Endothelial cell of umbilical vein (primary cell): ENCODE measurements around the gene BTBD10. TPM values are rescaled to one million over a fixed set of nuclear protein-coding genes. Genes with fewer than 3 reads are reported as not detected.
"Not testable (repeated sequence)": the region's sequence is repeated elsewhere in the genome, so short reads cannot be mapped to it uniquely, and the experiment has no call there.

Experiments
- BruUV-seq: library from RNA; stranded (reverse); fragments of 400-500 nt; replicated peaks from 2 replicates; lab custom pipeline; 2021; lab: Mats Ljungman, UMichigan
- CTCF ChIA-PET: fragments of 300-600, 350-600 bp; sonication (Branson Sonifier 250); formaldehyde crosslinking; loops from one replicate; lab custom pipeline; 2021; ENCODE audit warnings: antibody characterized with exemption, inconsistent platforms; lab: Charles Lee
- POLR2A ChIA-PET: fragments of 300-600, 350-600 bp; sonication (Branson Sonifier 250); formaldehyde crosslinking; loops from one replicate; lab custom pipeline; 2021; ENCODE audit warnings: antibody characterized with exemption, inconsistent platforms; lab: Charles Lee
- DNase-seq: peaks from one replicate; pipeline ENCODE4 v3.0.0-alpha.2; 2011; ENCODE audit warnings: low read depth, low spot score
- FAIRE-seq: peaks from 2 replicates; lab custom pipeline; 2011; peaks lifted over from hg19 to GRCh38; lab: Jason Lieb, UNC
- H2AFZ ChIP-seq: 2 replicates; pipeline ENCODE4 v1.6.0; 2012; ENCODE audit warnings: low read depth, low read length, control low read depth, inconsistent platforms
- H3K27ac ChIP-seq: 2 replicates; pipeline ENCODE4 v1.5.1; 2011; ENCODE audit warnings: low read depth, mild to moderate bottlenecking, control low read depth, low read length, moderate library complexity; ENCODE audit not compliant: insufficient read depth
- H3K27me3 ChIP-seq, 2 experiments: 2 replicates each; pipeline versions ENCODE4 v1.6.0 to v1.6.1; 2011; ENCODE audit warnings: low read length in 2 of 2, mixed read lengths in 1 of 2; ENCODE audit not compliant: control insufficient read depth in 2 of 2, insufficient read depth in 2 of 2
- H3K36me3 ChIP-seq, 2 experiments: 2 replicates in 1 of 2; 3 replicates in 1 of 2; pipeline ENCODE4 v1.5.1; 2011; ENCODE audit warnings: low read length in 2 of 2, mild to moderate bottlenecking in 1 of 2, moderate library complexity in 1 of 2; ENCODE audit not compliant: control insufficient read depth in 2 of 2, insufficient read depth in 2 of 2; ENCODE audit errors: extremely low read depth in 1 of 2
- H3K4me1 ChIP-seq: 3 replicates; pipeline ENCODE4 v1.5.1; 2011; ENCODE audit warnings: mild to moderate bottlenecking, low read length; ENCODE audit not compliant: control insufficient read depth, insufficient read depth; ENCODE audit errors: extremely low read depth
- H3K4me2 ChIP-seq: 2 replicates; pipeline ENCODE4 v1.6.1; 2011; ENCODE audit warnings: low read length, control low read depth, mixed read lengths; ENCODE audit not compliant: insufficient read depth
- H3K4me3 ChIP-seq, 3 experiments: fragments of 200-600 bp in 1 of 3; sonication (generic), shearing (Covaris generic) in 1 of 3; replicated peaks in 1 of 3; 2 replicates each; pipeline ENCODE4 v1.5.1; 2011 to 2016; ENCODE audit warnings: control low read depth in 3 of 3, low read length in 3 of 3, mild to moderate bottlenecking in 2 of 3, inconsistent platforms in 1 of 3, low read depth in 1 of 3, moderate library complexity in 1 of 3; ENCODE audit not compliant: insufficient read depth in 1 of 3
- H3K79me2 ChIP-seq: 2 replicates; pipeline ENCODE4 v1.6.0; 2012; ENCODE audit warnings: low read length, inconsistent platforms; ENCODE audit not compliant: control insufficient read depth, insufficient read depth
- H3K9ac ChIP-seq: replicated peaks from 2 replicates; pipeline ENCODE3; 2011; ENCODE audit warnings: low read length, control low read depth; ENCODE audit not compliant: insufficient read depth; ENCODE audit errors: extremely low read depth
- H3K9me1 ChIP-seq: replicated peaks from 3 replicates; pipeline ENCODE4 v1.6.0; 2011; ENCODE audit warnings: mild to moderate bottlenecking, low read length; ENCODE audit not compliant: control insufficient read depth, insufficient read depth; ENCODE audit errors: extremely low read depth
- H3K9me3 ChIP-seq: replicated peaks from 2 replicates; pipeline ENCODE4 v1.5.1; 2012; ENCODE audit warnings: low read length, inconsistent platforms; ENCODE audit not compliant: control insufficient read depth, insufficient read depth
- H4K20me1 ChIP-seq: replicated peaks from 2 replicates; pipeline ENCODE3; 2011; ENCODE audit warnings: mild to moderate bottlenecking, low read length; ENCODE audit not compliant: control insufficient read depth, insufficient read depth; ENCODE audit errors: extremely low read depth
- EZH2 ChIP-seq: IDR thresholded peaks from 2 replicates; pipeline ENCODE4 v1.6.1; 2012; ENCODE audit warnings: borderline replicate concordance, low read depth, mild to moderate bottlenecking, moderate library complexity, low read length, inconsistent platforms; ENCODE audit not compliant: severe bottlenecking
- FOS ChIP-seq: IDR thresholded peaks from 2 replicates; pipeline ENCODE4 v1.6.1; 2011; ENCODE audit warnings: mild to moderate bottlenecking, low read length, moderate library complexity, borderline replicate concordance; ENCODE audit not compliant: insufficient read depth
- GATA2 ChIP-seq: IDR thresholded peaks from 2 replicates; pipeline ENCODE4 v1.7.0; 2011; ENCODE audit warnings: low read depth, mild to moderate bottlenecking, moderate library complexity, mixed read lengths, low read length; ENCODE audit not compliant: insufficient read length, insufficient read depth
- JUN ChIP-seq: IDR thresholded peaks from 2 replicates; pipeline ENCODE4 v1.6.1; 2011; ENCODE audit warnings: borderline replicate concordance, low read depth; ENCODE audit not compliant: insufficient read length, insufficient read depth
- MYC ChIP-seq: IDR thresholded peaks from one replicate; pipeline ENCODE4 v1.6.1; 2011; ENCODE audit warnings: mild to moderate bottlenecking, low read depth, low read length
- POLR2A ChIP-seq: IDR thresholded peaks from 2 replicates; pipeline ENCODE4 v1.6.1; 2012; ENCODE audit warnings: low read depth, mild to moderate bottlenecking, control low read depth, low read length
- POLR2AphosphoS5 ChIP-seq: IDR thresholded peaks from 2 replicates; pipeline ENCODE4 v1.6.1; 2012; ENCODE audit warnings: low read depth, mild to moderate bottlenecking, control low read depth, low read length, moderate library complexity; ENCODE audit not compliant: insufficient read depth
- dilution Hi-C: fragments of 300-500 bp; cut with MboI; formaldehyde crosslinking; loops from one replicate; pipeline ENCODE4 v1.15.0; 2019; ENCODE audit warnings: low sequenced_read_pairs; ENCODE audit not compliant: extremely low pct_ligation_motif_present
- intact Hi-C: fragments of 100-400 bp; cut with micrococcal nuclease; formaldehyde crosslinking; loops from one replicate; pipeline ENCODE4 v1.10.0; 2022
- polyA plus RNA-seq, 4 experiments: library from polyadenylated mRNA; depleted of rRNA in 3 of 4; stranded (reverse) in 3 of 4; unstranded in 1 of 4; fragments of >200 nt; gene quantifications; 2 replicates each; pipeline versions ENCODE4 v1.2.1 to v1.2.3, GENCODE V29; 2011 to 2012; ENCODE audit warnings: missing spikeins in 1 of 4
- total RNA-seq: library from RNA; stranded (reverse); gene quantifications from 2 replicates; pipeline ENCODE4 v1.2.3, GENCODE V29; 2021
- TF ChIP-seq, protein P1 (sequence below): IDR thresholded peaks from 2 replicates; pipeline ENCODE4 v1.6.1; 2011; ENCODE audit not compliant: insufficient read depth, insufficient read length
- TF ChIP-seq, protein P2 (sequence below), 2 donors: IDR thresholded peaks; 1 replicate in 1 of 2; 2 replicates in 1 of 2; pipeline ENCODE4 v1.5.1; 2011; ENCODE audit warnings: low read length in 2 of 2, mild to moderate bottlenecking in 2 of 2, moderate library complexity in 2 of 2, control low read depth in 1 of 2, inconsistent platforms in 1 of 2, low read depth in 1 of 2; ENCODE audit not compliant: insufficient read depth in 1 of 2; ENCODE audit errors: extremely low read depth in 1 of 2

The BTBD10 gene
- total and polyA plus RNA-seq, 2 donors (not counting 3 experiments of a cell fraction or from before 2014, with no cell fraction given) = 31.7 to 49.6 TPM

DNA sequence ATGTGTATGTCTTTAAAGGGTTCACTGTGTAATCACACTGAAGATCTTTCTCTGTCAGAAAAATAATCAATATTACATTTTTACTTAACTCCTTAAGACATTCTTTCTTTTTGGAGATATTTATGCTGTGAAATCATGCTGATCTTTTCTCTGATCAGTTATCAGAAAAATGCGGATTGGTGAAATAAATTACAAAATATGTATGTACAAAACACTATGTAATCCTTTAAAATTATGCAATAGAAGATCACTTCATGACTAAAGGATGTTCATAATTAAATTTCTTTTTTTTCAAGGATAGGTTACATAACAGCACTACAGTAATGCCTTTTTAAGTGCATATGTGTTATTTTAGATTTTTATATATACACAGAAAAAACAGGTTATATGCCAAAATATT is 24.7 kb downstream of the BTBD10 start:
- Histone ChIP-seq H3K4me1 (peaks cover 16% of the 10 kb centered on the region), H4K20me1 (no peaks in the 10 kb centered on the region), H3K4me2 (no peak overlapping the region), H3K27me3 (no peaks in the 10 kb centered on the region), H3K9me3 (no peaks in the 10 kb centered on the region), H3K79me2 (peaks cover 70% of the 10 kb centered on the region), H3K27ac (no peak overlapping the region), H3K36me3 (no peaks in the 10 kb centered on the region), H2AFZ (no peak overlapping the region), H3K9ac (no peak overlapping the region), H3K9me1 (no peaks in the 10 kb centered on the region), H3K4me3 (no peak overlapping the region)
- DNase-seq (no peak), FAIRE-seq (no peak)
- intact Hi-C loops = no loop called here
- POLR2A ChIA-PET = no interaction called here
- dilution Hi-C loops = no loop called here
- TF ChIP-seq FOS (no peak), JUN (no peak), GATA2 (no peak), EZH2 (no peak), POLR2AphosphoS5 (no peak), MYC (no peak), POLR2A (no peak)
- TF ChIP-seq, protein P1, sequence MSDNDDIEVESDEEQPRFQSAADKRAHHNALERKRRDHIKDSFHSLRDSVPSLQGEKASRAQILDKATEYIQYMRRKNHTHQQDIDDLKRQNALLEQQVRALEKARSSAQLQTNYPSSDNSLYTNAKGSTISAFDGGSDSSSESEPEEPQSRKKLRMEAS = no peak
- TF ChIP-seq, protein P2, sequence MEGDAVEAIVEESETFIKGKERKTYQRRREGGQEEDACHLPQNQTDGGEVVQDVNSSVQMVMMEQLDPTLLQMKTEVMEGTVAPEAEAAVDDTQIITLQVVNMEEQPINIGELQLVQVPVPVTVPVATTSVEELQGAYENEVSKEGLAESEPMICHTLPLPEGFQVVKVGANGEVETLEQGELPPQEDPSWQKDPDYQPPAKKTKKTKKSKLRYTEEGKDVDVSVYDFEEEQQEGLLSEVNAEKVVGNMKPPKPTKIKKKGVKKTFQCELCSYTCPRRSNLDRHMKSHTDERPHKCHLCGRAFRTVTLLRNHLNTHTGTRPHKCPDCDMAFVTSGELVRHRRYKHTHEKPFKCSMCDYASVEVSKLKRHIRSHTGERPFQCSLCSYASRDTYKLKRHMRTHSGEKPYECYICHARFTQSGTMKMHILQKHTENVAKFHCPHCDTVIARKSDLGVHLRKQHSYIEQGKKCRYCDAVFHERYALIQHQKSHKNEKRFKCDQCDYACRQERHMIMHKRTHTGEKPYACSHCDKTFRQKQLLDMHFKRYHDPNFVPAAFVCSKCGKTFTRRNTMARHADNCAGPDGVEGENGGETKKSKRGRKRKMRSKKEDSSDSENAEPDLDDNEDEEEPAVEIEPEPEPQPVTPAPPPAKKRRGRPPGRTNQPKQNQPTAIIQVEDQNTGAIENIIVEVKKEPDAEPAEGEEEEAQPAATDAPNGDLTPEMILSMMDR (IDR thresholded peaks at IDR 0.05; ENCODE audit: extremely low read depth in 1 of 2, insufficient read depth in 1 of 2, low read depth in 1 of 2, low read length in 2 of 2) = no peak
- CTCF ChIA-PET = interaction anchor here (1.0 to 1.7 kb wide), 3 partner anchors 25 to 53 kb away, joined by 3 to 6 read pairs (median 5); no protein-coding TSS in a partner anchor
- no TSS peak for BruUV-seq

DNA sequence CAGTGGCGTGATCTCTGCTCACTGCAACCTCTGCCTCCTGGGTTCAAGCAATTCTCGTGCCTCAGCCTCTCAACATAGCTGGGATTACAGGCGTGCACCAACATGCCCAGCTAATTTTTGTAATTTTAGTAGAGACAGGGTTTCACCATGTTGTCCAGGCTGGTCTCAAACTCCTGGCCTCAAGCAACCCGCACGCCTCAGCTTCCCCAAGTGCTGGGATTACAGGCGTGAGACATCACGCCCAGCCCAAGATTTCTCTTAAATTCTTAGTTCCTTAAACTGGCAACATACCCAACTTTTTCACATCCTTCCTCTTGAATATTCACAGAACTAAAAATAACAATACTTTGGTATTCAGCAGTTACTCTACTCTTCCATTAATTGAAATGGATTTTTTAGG is 26.2 kb downstream of the BTBD10 start:
- FAIRE-seq, H3K9me1 ChIP-seq, POLR2A ChIA-PET, H2AFZ ChIP-seq, H3K36me3 ChIP-seq, H3K9ac ChIP-seq, intact Hi-C loops, H3K4me3 ChIP-seq, H3K27ac ChIP-seq, dilution Hi-C loops, H3K4me2 ChIP-seq, H3K9me3 ChIP-seq, DNase-seq, BruUV-seq, H4K20me1 ChIP-seq, H3K27me3 ChIP-seq: not testable (repeated sequence)
- CTCF ChIA-PET = interaction anchor here (0.8 to 1.7 kb wide), 2 partner anchors 25 to 28 kb away, joined by 3 to 6 read pairs; no protein-coding TSS in a partner anchor
- Histone ChIP-seq H3K79me2 (peaks cover 65% of the 10 kb centered on the region), H3K4me1 (peaks cover 16% of the 10 kb centered on the region)
